GM06990 (cell line): ENCODE data around the gene KLHDC4.
A peak's percentile ranks its signal among the peaks of the same experiment; 100 is the strongest.

Experiments
- DNase-seq: peaks from one replicate; pipeline ENCODE4 v3.0.0-alpha.2; 2011; ENCODE audit not compliant: insufficient read length; ENCODE audit errors: extremely low read depth
- H3K27me3 ChIP-seq: replicated peaks from 2 replicates; pipeline ENCODE4 v1.6.0; 2011; ENCODE audit warnings: low read length; ENCODE audit not compliant: control insufficient read depth, insufficient read depth
- H3K36me3 ChIP-seq: 2 replicates; pipeline ENCODE4 v1.5.1; 2011; ENCODE audit warnings: low read length; ENCODE audit not compliant: control insufficient read depth, insufficient read depth
- H3K4me3 ChIP-seq: replicated peaks from 2 replicates; pipeline ENCODE4 v1.5.1; 2011; ENCODE audit warnings: low read depth, mild to moderate bottlenecking, control low read depth, low read length
- CTCF ChIP-seq: IDR thresholded peaks from 2 replicates; pipeline ENCODE4 v1.5.1; 2011; ENCODE audit warnings: low read length, control low read depth, mild to moderate bottlenecking, inconsistent platforms; ENCODE audit not compliant: insufficient read depth, poor library complexity, severe bottlenecking

The KLHDC4 gene

GRCh38 chr16:87764600-87765472 lies 950 bp downstream of the KLHDC4 start:
- Histone ChIP-seq H3K36me3 (peaks cover 15% of the 10 kb centered on the region), H3K4me3 (peak overlapping the region; percentile 97), H3K27me3 (no peaks in the 10 kb centered on the region)
- DNase-seq = no peak
- TF ChIP-seq CTCF = no peak

GRCh38 chr16:87762620-87763019 lies 3.2 kb downstream of the KLHDC4 start:
- H3K4me3 ChIP-seq = no peak overlapping the region
- peaks cover 18% of the 10 kb centered on the region for H3K36me3 ChIP-seq
- no peak for DNase-seq
- TF ChIP-seq CTCF = no peak
- H3K27me3 ChIP-seq = no peaks in the 10 kb centered on the region

DNA sequence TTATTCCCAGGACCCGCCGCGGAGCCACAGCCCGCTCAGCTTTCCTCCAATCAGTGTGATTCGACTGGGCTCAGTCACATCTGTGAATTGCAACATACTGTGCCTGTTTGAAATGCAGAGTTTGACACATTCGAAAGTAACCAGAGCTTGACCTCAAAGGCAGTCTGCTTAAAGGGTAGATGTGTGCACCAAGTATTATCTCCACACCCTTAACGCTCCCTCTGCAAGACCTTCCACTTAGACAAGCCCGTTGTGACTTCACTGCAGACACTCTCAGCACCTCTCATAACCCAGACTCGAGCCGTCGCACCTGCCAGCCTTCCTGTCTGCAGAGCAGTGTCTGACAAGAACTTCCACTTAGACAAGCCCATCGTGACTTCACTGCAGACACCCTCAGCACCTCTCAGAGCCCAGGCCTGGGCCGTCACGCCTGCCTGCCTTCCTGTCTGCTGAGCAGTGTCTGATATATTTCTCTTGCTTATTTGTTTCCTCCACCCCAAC lies 3.7 kb downstream of the KLHDC4 start:
- no peak for DNase-seq
- H3K27me3 ChIP-seq = no peaks in the 10 kb centered on the region
- TF ChIP-seq CTCF = no peak
- peaks cover 18% of the 10 kb centered on the region for H3K36me3 ChIP-seq
- H3K4me3 ChIP-seq = no peak overlapping the region

DNA sequence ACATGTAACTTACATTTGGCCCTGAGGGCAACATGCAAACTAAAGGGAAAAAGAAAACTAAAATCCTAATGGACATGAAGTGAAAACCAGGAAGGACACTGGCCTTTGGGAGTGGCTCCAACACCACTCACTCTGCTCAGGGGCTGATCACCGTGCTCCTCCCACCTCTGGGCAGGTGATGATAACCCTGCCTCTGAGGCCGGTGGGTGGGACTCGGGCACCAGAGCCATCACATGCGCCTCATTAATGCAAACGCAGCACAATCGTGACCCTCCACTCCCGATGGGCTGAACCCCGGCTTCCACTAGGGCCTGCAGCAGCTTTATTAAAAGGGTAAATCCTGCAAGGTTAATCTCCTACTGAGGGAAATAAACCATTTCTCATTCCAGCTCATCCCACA lies 4.7 kb downstream of the KLHDC4 start:
- Histone ChIP-seq H3K4me3 (no peak overlapping the region), H3K27me3 (no peaks in the 10 kb centered on the region), H3K36me3 (peaks cover 18% of the 10 kb centered on the region)
- TF ChIP-seq CTCF = no peak
- DNase-seq = no peak

- DNase-seq = no peak
- TF ChIP-seq CTCF = no peak
- no peaks in the 10 kb centered on the region for H3K27me3 ChIP-seq
- H3K36me3 ChIP-seq = peaks cover 31% of the 10 kb centered on the region
- no peak overlapping the region for H3K4me3 ChIP-seq
Measured at GRCh38 chr16:87757841-87758426, 7.9 kb downstream of the KLHDC4 start.
